ENCODE results near the gene CDH13.

GRCh38 chr16:83549316-83550182, 922.8 kb downstream of the CDH13 start:
- TF ChIP-seq POLR2A (IDR thresholded peaks at IDR 0.05), result no peak
- no peak for TF ChIP-seq CTCF (IDR thresholded peaks at IDR 0.05 in 4 of 5, conservative IDR thresholded peaks at IDR 0.05 in 1 of 5)
